Hepatic stellate cell (primary cell): Measurements from ENCODE around the gene FKBP10.

Experiments
- DNase-seq: peaks from one replicate; pipeline ENCODE4 v3.0.0; 2011; ENCODE audit warnings: low spot score

The FKBP10 gene

DNA sequence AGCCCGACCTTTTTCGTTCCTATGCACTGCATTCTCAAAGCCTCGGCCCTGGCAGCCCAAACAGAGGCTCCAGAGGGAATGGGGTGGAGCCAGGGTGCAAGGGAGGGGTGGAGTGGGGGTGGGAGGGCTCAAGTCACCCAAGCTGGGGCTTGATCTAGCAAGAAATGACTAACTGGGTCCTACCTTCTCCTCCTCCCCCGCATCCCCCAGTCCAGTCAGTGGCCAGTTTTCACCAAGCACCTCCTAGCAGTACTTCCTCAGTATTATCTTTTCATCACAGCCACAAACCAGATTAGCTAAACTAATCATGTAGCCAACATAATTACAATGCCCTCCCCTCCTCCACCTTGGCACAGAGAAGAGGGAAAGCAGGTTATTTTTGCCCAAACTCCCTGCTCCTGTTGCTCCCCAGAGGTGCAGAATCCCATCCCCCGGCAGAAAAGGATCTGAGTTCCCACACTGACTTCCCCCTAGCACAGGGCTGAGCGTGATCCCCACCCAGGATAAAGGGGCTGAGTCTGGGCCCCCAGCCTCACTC lies 28.5 kb upstream of the FKBP10 start:
- peak; percentile 76 for DNase-seq

DNA sequence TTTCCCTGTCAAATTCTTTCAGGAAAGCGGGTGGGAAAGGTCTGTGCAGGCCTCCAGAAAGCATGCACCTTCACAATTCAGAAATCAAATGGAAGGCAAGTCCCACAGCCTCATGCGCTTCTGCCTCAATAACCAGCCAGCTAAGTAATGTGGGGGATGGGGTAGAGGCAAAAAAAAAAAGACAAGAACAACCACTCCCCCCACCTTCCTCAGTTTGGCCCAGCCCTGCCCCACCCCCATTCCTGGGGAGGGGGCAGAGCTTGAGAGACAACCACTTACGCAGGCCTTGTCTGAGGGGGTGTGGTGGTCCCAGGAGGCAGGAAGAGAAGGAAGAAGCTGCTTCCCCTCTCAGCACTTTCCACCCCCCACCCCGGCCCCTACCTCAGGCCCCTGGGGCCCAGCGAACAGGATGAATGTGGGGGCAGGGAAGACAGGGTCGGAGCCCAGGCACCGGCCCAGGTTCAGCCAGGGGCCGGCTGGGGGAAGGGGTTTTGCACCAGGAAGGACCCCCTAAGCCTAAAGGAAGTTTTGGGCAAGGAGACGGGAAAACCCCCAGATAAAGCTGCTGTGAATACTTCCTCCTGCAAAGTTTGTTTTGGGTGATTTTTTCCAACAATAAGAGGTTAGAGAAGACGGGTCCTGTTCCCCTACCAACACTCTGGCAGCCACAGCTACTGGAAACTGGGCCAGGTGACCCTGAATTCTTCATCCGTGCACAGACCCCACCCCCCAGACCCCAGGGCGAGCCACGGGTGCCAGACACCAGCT lies 27.5 kb upstream of the FKBP10 start:
- DNase-seq: no peak

DNA sequence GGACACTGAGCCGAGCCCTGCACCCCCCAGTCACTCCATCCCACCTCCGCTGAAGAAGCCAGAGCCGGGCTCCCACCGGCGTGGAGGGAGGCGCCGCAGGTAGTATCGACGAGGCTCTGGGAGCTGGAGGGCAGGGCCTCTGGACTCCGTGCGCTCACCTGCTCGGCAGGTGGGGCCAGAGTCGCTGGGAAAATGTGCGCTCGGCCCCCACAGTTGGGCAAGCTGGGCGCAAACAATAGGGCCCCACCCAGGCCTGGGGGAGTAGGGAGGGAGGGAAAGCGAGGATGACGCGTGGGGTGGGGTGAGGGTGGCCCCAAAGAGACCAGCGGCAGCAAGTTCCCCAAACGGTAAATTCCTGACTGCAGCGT lies 27.0 kb upstream of the FKBP10 start:
- DNase-seq: no peak

GRCh38 chr17:41786227-41787020 lies 26.4 kb upstream of the FKBP10 start, which contains the start of gene JUP:
TSS of gene JUP (minus strand) at chr17:41786711. CDS start at chr17:41771854, 14,857 bp downstream.
- peak; percentile 99 for DNase-seq

- DNase-seq: no peak
These were observed 25.8 kb upstream of the FKBP10 start for GRCh38 chr17:41787021-41787418.

GRCh38 chr17:41792845-41793783 lies 19.7 kb upstream of the FKBP10 start:
- DNase-seq: peak; percentile 66

- peak; percentile 41 for DNase-seq
These were observed 18.8 kb upstream of the FKBP10 start for GRCh38 chr17:41793784-41794539.

GRCh38 chr17:41794540-41794975 lies 18.2 kb upstream of the FKBP10 start:
- no peak for DNase-seq

- DNase-seq: no peak
These were observed 16.5 kb upstream of the FKBP10 start for GRCh38 chr17:41796121-41796895.

- no peak for DNase-seq
These were observed 15.4 kb upstream of the FKBP10 start for GRCh38 chr17:41797377-41797776.

- no peak for DNase-seq
These were observed 13.4 kb upstream of the FKBP10 start for GRCh38 chr17:41799366-41799765.

GRCh38 chr17:41800601-41801373 lies 12.0 kb upstream of the FKBP10 start:
- no peak for DNase-seq

DNA sequence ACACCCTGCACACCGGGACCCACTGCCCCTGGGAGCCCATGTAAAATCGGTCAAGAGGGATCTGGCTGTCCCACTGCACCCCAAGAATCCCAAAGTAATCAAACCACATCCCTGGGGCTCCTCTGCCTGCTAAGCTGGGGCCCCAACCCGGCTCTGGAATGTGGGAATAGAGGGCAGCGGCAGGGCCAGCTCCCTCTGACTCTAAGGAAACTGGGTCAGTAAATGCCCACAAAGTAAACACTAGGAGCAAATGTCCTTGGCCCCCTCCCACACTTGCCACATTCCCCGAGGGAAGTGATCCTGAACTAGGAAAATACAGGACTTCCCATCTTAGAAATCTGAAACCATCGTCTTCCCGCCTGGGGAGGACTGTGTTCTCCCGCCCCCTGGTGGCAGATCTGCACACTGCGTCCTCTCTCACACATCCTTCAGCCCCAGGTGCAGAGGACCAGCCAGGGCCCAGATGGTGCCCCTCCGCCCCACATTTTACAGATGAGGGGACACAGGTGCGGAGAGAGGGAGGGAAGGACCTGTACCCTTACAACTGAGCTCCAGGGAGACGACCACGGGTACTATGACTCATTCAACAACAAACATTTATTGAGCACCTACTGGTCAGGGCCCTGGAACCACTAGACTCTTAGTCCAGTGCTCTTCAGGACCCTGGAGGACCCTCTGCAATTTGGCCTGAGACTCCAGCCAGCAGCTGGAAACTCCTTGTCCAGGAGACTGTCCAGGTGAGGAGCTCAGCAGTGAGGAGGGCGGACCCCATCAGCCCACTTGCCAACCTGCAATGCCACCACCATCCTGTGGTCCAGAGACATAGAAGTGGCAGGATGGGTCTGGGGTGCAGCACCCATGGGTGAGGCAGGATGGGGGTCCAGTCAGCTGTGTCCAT lies 11.2 kb upstream of the FKBP10 start:
- peak; percentile 84 for DNase-seq

GRCh38 chr17:41803049-41804020 lies 9.5 kb upstream of the FKBP10 start:
- DNase-seq: no peak

GRCh38 chr17:41806685-41807445 lies 5.9 kb upstream of the FKBP10 start:
- DNase-seq: no peak
